ENCODE results near the gene MTA1. TPM values are rescaled to one million over a fixed set of nuclear protein-coding genes. Genes with fewer than 3 reads are reported as not detected.

The MTA1 gene
- total and polyA plus RNA-seq, 4 donors: 3.7 to 28.1 (median 21.0) TPM

GRCh38 chr14:105500036-105500725, 80.6 kb downstream of the MTA1 start:
- no peaks in the 10 kb centered on the region for H3K36me3 ChIP-seq (ENCODE audit: control insufficient read depth in 4 of 4, insufficient read depth in 3 of 4, low read depth in 1 of 4, low read length in 3 of 4)
- DNase-seq (ENCODE audit: low spot score): no peak
- 91% methylated on average over 21 of the region's 21 CpGs for WGBS

DNA sequence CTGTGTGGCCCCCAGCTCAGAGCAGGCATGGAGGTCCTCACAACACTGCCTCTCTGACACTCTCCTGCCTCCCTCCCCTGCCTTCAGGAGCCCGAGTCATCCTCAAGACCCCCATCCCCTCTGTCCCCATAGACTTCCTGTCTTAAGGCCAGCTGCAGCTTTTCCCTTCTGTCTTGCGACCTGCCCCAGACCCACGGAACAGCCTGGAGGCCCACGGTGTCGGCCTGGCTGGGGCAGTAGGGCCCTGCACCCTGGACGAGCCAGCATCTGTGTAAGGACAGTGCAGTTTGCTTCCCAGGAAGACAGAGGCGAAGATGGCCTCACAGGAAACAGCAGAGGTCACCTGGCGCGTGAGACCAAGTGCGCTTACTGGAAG, 81.1 kb downstream of the MTA1 start:
- H3K9me3 ChIP-seq (ENCODE audit: control insufficient read depth in 4 of 4, low read length in 3 of 4): no peaks in the 10 kb centered on the region
- no peak overlapping the region for H3K4me3 ChIP-seq (ENCODE audit: low read depth in 1 of 3, low read length in 3 of 3)
- DNase-seq (ENCODE audit: low spot score): no peak
- H3K27me3 ChIP-seq (ENCODE audit: control insufficient read depth in 4 of 4, insufficient read depth in 4 of 4, low read length in 3 of 4): no peaks in the 10 kb centered on the region
- WGBS: 76% methylated on average over 10 of the region's 10 CpGs
- no peak overlapping the region for H3K9ac ChIP-seq (ENCODE audit: low read depth in 1 of 2, low read length in 2 of 2)
- peaks cover 10 to 33% (median 21%) of the 10 kb centered on the region in 4 donors for H3K4me1 ChIP-seq (ENCODE audit: control insufficient read depth in 4 of 4, insufficient read depth in 4 of 4, low read length in 3 of 4)
- no peaks in the 10 kb centered on the region for H3K36me3 ChIP-seq (ENCODE audit: control insufficient read depth in 4 of 4, insufficient read depth in 3 of 4, low read depth in 1 of 4, low read length in 3 of 4)
- H3K27ac ChIP-seq (ENCODE audit: low read depth in 1 of 2, low read length in 2 of 2): no peak overlapping the region
- TF ChIP-seq, protein P1, sequence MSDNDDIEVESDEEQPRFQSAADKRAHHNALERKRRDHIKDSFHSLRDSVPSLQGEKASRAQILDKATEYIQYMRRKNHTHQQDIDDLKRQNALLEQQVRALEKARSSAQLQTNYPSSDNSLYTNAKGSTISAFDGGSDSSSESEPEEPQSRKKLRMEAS (IDR thresholded peaks at IDR 0.05): no peak
- TF ChIP-seq SP1 (IDR thresholded peaks at IDR 0.05) (no peak), GABPA (IDR thresholded peaks at IDR 0.05 in 1 of 2, conservative IDR thresholded peaks at IDR 0.05 in 1 of 2) (no peak), RAD21 (IDR thresholded peaks at IDR 0.05) (no peak), HNF4A (conservative IDR thresholded peaks at IDR 0.05) (no peak), YY1 (IDR thresholded peaks at IDR 0.05) (no peak), TAF1 (conservative IDR thresholded peaks at IDR 0.05) (no peak), FOXA1 (IDR thresholded peaks at IDR 0.05) (no peak), FOXA2 (IDR thresholded peaks at IDR 0.05) (no peak), EGR1 (IDR thresholded peaks at IDR 0.05; ENCODE audit: low read depth in 2 of 2) (no peak), HNF4G (IDR thresholded peaks at IDR 0.05) (no peak), NR2F2 (IDR thresholded peaks at IDR 0.05) (no peak), RXRA (IDR thresholded peaks at IDR 0.05) (no peak)
- TF ChIP-seq, protein P2, sequence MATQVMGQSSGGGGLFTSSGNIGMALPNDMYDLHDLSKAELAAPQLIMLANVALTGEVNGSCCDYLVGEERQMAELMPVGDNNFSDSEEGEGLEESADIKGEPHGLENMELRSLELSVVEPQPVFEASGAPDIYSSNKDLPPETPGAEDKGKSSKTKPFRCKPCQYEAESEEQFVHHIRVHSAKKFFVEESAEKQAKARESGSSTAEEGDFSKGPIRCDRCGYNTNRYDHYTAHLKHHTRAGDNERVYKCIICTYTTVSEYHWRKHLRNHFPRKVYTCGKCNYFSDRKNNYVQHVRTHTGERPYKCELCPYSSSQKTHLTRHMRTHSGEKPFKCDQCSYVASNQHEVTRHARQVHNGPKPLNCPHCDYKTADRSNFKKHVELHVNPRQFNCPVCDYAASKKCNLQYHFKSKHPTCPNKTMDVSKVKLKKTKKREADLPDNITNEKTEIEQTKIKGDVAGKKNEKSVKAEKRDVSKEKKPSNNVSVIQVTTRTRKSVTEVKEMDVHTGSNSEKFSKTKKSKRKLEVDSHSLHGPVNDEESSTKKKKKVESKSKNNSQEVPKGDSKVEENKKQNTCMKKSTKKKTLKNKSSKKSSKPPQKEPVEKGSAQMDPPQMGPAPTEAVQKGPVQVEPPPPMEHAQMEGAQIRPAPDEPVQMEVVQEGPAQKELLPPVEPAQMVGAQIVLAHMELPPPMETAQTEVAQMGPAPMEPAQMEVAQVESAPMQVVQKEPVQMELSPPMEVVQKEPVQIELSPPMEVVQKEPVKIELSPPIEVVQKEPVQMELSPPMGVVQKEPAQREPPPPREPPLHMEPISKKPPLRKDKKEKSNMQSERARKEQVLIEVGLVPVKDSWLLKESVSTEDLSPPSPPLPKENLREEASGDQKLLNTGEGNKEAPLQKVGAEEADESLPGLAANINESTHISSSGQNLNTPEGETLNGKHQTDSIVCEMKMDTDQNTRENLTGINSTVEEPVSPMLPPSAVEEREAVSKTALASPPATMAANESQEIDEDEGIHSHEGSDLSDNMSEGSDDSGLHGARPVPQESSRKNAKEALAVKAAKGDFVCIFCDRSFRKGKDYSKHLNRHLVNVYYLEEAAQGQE (IDR thresholded peaks at IDR 0.05): no peak
- TF ChIP-seq, protein P3, sequence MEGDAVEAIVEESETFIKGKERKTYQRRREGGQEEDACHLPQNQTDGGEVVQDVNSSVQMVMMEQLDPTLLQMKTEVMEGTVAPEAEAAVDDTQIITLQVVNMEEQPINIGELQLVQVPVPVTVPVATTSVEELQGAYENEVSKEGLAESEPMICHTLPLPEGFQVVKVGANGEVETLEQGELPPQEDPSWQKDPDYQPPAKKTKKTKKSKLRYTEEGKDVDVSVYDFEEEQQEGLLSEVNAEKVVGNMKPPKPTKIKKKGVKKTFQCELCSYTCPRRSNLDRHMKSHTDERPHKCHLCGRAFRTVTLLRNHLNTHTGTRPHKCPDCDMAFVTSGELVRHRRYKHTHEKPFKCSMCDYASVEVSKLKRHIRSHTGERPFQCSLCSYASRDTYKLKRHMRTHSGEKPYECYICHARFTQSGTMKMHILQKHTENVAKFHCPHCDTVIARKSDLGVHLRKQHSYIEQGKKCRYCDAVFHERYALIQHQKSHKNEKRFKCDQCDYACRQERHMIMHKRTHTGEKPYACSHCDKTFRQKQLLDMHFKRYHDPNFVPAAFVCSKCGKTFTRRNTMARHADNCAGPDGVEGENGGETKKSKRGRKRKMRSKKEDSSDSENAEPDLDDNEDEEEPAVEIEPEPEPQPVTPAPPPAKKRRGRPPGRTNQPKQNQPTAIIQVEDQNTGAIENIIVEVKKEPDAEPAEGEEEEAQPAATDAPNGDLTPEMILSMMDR (IDR thresholded peaks at IDR 0.05; ENCODE audit: low read depth, low read length, missing input control): no peak
- TF ChIP-seq, protein P4, sequence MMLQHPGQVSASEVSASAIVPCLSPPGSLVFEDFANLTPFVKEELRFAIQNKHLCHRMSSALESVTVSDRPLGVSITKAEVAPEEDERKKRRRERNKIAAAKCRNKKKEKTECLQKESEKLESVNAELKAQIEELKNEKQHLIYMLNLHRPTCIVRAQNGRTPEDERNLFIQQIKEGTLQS (IDR thresholded peaks at IDR 0.05): no peak

More at GRCh38 chr14:105500036-105500725, 80.6 kb downstream of the MTA1 start:
- Histone ChIP-seq H3K4me1 (ENCODE audit: control insufficient read depth in 4 of 4, insufficient read depth in 4 of 4, low read length in 3 of 4) (peaks cover 10 to 39% (median 25%) of the 10 kb centered on the region in 4 donors), H3K4me3 (ENCODE audit: low read depth in 1 of 3, low read length in 3 of 3) (no peak overlapping the region), H3K9ac (ENCODE audit: low read depth in 1 of 2, low read length in 2 of 2) (no peak overlapping the region), H3K27me3 (ENCODE audit: control insufficient read depth in 4 of 4, insufficient read depth in 4 of 4, low read length in 3 of 4) (no peaks in the 10 kb centered on the region), H3K9me3 (ENCODE audit: control insufficient read depth in 4 of 4, low read length in 3 of 4) (no peaks in the 10 kb centered on the region), H3K27ac (ENCODE audit: low read depth in 1 of 2, low read length in 2 of 2) (no peak overlapping the region)
- TF ChIP-seq, protein P5, sequence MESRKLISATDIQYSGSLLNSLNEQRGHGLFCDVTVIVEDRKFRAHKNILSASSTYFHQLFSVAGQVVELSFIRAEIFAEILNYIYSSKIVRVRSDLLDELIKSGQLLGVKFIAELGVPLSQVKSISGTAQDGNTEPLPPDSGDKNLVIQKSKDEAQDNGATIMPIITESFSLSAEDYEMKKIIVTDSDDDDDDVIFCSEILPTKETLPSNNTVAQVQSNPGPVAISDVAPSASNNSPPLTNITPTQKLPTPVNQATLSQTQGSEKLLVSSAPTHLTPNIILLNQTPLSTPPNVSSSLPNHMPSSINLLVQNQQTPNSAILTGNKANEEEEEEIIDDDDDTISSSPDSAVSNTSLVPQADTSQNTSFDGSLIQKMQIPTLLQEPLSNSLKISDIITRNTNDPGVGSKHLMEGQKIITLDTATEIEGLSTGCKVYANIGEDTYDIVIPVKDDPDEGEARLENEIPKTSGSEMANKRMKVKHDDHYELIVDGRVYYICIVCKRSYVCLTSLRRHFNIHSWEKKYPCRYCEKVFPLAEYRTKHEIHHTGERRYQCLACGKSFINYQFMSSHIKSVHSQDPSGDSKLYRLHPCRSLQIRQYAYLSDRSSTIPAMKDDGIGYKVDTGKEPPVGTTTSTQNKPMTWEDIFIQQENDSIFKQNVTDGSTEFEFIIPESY (IDR thresholded peaks at IDR 0.05): no peak
- TF ChIP-seq, protein P3 (IDR thresholded peaks at IDR 0.05; ENCODE audit: low read depth, low read length, missing input control): no peak
- TF ChIP-seq FOXA2 (IDR thresholded peaks at IDR 0.05) (no peak), RAD21 (IDR thresholded peaks at IDR 0.05) (no peak), GABPA (IDR thresholded peaks at IDR 0.05 in 1 of 2, conservative IDR thresholded peaks at IDR 0.05 in 1 of 2) (no peak), RXRA (IDR thresholded peaks at IDR 0.05) (no peak), YY1 (IDR thresholded peaks at IDR 0.05) (no peak), HNF4A (conservative IDR thresholded peaks at IDR 0.05) (no peak), HNF4G (IDR thresholded peaks at IDR 0.05) (no peak)
- TF ChIP-seq, protein P4 (IDR thresholded peaks at IDR 0.05): no peak
